Vagina (tissue), 2 donors: ENCODE results near the gene FLACC1.

Experiments
- CTCF ChIP-seq, 3 experiments: fragments of 450-650 bp in 2 of 3; fragments of 200-600 bp in 1 of 3; sonication (generic) in 1 of 3; IDR thresholded peaks; one replicate each; pipeline ENCODE4 v1.5.1; 2017 to 2019; ENCODE audit warnings: antibody characterized with exemption in 3 of 3, mild to moderate bottlenecking in 2 of 3, moderate library complexity in 2 of 3
- POLR2A ChIP-seq, 2 donors: fragments of 450-650 bp; IDR thresholded peaks; one replicate each; pipeline ENCODE4 v1.6.1; 2017; ENCODE audit warnings: antibody characterized with exemption in 2 of 2, mild to moderate bottlenecking in 2 of 2, moderate library complexity in 2 of 2

- TF ChIP-seq POLR2A (IDR thresholded peaks at IDR 0.05) (no peak), CTCF (IDR thresholded peaks at IDR 0.05) (no peak)
These were observed 48.2 kb downstream of the FLACC1 start for GRCh38 chr2:201308914-201309313.
